ENCODE results near the gene C1orf87.

C1orf87 gene, protein sequence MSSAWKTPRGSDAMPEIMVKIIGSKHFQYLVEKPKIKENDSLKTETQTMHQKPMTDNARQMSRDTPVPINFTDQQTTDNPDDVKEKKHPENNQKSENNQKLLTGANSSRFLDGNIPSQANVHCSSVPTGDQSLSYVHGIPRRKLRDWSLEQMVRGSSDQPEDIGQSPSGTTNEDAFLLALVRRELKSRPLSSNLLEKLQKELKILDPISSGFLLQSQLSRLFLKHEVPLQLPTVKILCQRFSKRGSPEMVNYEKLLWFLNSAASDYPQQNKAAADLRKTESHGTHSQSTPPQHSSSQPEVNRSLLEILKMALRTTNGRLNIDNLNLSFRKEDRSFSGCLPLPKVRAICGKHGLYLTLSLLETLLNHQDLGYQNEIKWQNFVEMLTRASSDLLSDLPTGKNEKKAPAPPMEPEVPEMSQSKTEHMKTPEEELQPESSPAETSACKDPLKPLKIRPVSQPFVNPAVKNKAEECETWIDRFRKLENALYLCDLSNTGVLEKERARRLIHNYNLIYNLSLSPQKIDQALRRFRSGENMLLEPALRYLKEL

DNA sequence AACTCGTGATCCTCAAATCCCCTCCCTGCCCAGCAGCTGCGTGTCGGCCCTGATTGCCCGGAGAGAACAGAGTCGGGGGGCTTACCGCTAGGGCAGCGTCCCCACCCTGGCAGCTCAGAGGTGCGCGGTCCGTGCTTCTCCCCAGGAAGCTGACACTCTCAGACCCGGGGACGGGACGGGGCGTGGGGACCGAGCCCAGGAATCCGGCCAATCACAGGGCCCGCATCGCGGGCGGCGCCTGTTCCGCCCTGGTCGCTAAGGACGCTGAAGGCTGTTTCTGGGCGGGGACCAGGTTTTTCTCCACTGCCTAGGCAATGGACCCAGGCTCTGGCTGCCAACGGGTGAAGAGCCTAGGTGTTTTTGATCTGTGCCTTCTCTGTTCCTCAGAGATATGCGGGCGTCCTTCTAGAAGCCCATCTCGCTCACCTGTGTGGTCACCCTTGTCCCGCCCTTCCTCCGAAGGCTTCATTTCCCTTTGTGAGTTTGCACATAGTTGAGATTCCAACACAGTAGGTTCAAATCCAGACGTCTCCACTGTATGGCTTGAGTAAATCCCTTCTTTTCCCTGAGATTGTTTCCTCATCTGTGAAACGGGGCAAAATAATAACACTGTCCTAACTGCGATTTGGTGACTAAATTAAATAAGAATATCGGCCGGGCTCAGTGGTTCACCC is at the start of gene C1orf87:
Gene C1orf87 (minus strand): TSS at position 166 of the 674 bp plus-strand sequence. CDS start 1,127 bp downstream, outside the sequence.
- no peak for DNase-seq

DNA sequence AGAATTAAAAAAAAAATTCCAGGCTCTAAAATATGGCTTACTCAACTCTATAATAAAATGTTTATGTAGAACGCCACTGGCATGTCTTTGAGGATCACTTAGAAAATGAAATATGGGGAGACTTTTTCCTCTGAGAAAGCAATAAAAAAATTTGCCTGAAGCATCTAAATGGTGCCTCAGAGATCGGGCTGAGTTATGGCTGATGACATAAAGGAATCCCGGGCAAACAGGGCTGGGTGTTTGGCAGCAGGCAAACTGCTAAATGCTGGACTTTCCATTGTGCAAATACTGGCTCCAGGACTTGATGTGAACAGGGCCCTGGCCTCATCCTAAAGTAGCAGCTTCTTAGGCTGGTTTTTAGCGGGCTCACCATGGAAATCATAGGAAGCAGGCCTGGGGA is 44.5 kb upstream of the C1orf87 start:
- no peak for DNase-seq

DNA sequence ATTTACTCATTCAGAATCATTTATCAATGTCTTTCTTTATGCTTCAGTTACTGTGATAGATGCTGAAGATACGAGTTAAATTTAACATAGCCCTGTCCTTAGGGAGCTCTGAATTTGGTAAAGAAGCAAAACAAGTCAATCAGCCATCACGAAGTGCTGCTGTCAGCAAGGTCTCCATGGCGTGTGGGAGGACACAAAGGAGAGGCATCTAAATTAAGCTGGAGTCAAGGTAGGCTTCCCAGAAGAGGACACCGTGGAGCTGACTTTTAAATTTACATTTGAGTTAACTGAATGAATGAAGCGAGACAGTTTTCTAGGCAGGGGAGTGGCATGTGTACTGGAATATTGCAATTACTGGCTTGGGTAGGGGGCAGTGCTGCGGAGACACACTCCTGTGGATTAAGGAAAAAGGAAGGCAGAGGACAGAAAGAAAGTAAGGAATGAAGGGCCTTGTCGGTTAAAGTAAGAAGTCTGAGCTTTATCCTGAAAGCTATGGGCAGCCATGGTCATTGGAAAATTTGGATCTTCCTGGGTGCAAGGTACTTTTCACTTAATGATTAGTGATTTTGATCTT is 41.3 kb upstream of the C1orf87 start:
- no peak for DNase-seq

DNA sequence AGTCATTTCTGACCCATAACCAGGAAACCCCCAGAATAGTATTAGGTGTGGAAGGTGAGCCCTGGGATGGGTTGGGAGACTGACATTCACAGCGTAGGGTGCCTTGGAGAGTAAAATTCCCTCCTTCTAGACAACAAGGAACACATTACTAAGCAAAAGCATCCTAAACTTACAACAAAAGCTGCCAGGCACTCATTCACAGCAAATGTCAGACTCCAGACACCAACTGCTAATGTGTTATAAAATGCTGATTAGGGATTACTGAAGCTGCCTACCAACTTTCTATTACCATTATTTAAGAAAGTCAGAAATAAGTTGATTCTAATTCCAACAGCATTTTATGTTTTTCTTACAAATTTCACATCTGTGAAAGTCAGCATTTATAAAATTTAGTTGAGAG is 40.0 kb upstream of the C1orf87 start:
- DNase-seq, result no peak

DNA sequence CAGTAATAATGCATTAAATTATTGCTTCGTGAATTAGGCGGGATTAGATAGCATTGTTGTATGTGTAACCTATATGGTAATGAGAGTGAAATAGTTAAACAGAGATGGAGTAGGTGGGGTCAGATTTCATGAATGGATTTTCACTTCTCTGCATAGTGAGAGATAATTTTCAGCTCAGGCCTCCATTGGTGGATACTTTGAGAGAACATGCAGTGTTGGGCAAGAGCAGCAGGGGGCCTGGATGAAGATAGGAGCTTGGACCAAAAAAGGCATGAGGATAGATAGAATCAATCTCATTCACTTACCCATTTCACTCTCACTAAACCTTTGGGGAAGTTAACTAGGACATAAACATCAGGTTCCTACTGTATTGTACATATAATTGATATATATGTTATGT is 39.5 kb upstream of the C1orf87 start:
- no peak for DNase-seq

DNA sequence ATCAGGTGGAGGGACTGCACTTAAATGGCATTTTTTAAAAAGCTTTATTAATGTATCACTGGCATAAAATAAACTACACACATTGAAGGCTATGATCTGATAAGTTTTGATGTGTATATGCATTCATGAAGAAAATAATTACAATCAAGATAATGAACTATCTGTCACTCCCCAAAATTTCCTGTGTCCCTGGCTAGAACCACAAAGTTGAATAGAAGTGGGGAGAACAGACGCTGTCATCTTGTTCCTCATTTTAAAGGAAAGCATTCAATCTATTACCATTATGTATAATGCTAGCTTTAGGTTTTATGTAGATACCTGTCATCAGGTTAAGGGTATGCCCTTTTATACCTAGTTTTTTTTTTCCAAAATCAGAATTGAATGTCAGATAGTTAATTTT is 38.1 kb upstream of the C1orf87 start:
- DNase-seq, result no peak

DNA sequence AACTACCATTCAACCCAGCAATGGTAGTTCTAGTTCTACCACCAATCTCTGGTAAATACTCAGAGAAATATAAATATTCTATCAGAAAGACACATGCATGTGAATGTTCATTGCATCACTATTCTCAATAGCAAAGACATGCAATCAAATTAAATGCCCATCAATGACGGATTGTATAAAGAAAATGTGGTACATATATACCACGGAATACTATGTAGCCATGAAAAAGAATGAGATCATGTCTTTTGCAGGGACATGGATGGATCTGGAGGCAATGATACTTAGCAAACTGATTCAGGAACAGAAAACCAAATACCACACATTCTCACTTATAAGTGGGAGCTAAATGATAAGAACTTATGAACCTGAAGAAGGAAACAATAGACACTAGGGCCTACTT is 37.5 kb upstream of the C1orf87 start:
- DNase-seq, result no peak

DNA sequence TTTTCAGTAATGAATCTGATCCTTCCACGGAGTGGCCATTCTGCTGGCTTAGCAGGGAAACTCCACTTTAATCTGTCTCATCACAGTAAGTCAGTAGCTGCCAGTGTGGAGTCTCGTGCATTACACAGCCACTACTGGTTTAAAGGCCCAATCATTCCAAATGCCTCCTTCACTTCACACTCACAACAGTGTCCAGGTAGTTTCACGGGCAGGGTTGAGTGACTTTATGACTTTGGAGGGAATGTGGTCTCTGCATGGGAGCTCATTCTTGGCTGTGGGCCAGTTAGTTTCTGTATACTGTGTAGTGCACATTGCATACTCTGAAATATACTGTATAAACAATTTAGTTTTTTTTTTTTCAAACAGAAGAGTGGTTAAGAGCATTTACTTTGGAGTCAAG is 34.6 kb upstream of the C1orf87 start:
- no peak for DNase-seq

DNA sequence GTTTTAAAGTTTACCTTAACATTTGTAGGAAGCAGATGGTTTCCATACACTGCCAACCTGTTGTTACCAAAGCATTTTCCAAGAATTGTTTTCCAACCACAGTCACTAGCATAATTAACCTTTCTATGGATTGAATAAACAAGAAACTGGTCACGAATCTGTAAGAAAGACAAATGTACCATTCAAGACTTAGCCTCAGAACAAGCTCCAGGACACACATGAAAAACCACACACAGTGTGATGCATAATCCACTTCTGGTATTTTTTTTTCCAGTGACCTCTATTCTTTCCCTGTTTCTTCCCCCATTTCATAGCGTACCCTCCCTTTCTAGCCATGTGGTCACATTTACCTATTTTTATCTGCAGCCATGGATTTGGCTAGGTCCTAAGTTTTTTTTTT is 29.6 kb upstream of the C1orf87 start:
- no peak for DNase-seq

DNA sequence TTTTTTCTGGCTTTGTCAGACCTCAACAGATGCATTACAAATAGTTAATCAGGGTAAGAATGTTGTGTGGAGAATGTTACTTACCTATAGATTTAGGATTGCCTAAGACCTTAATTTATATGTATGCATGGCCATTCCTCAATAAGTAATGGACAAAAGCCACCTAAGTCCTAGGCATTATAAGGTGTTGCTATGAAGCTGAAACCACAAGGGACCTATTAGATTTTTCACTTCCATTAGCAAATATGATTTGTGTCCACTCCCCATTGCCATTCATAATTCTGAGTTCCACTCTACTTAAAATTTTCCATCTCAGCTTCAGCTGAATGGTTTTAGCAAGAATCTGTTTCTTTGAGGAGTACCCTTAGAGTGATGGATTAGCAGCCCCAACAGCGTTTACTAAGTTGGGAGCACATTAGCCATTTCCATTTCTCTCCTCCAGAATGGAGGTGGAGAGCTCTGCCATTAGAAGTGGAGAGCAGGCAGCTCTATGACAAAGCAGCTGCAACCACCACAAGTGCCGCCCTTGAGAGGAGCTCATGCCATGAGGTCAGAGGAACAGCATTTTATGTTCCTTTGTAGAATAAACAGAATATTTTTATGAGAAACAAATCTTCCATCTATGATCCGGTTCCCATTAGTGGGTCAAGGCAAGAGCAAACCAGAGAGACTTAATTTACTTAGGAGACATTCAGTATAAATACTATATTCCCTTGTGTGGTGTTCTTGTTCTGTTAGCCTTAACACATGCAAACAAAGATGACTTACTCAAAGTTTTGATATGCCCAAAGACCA is 28.9 kb upstream of the C1orf87 start:
- DNase-seq, result no peak

DNA sequence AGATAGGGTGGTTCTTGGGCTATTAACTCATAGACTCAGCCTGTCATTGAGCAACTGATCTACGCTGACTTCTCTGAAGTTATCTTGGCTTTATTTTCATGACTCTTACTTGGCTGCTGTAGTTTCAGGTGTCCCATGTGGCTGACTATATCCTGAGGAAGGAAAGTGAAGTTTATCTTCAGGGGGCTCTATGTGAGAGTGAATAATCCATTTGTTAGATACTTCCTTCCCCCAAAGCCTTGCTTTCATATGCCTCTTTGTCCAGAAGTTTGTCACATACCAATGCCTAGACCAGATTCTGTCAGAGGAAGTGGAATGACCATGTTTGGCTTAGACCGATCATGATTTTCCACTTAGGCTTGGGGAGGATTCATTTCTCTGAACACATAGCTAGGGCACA is 27.9 kb upstream of the C1orf87 start:
- no peak for DNase-seq

DNA sequence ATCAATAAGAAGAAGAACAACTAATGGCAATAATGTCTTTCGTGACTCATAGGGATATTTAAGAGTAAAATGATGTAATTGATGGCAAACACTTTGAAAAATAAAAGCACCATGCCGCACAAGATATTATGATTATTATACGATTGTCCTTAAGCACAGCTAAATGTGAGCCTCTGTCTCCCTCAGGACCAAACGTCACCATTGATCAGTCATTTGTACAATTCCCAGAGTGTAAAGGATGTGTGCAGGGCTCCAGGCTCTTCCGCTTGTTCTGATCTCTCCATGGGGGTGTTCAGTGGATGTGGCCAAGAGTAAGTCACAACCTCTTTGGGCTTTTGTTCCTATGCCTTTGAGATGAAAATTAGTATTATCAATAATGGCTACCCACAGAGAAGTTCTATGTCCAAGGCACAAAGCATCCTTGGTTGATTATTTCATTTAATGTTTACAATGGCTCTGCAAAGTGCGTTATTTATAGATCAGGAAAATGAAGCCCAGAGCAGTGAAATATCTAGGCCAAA is 17.7 kb upstream of the C1orf87 start:
- DNase-seq, result no peak

DNA sequence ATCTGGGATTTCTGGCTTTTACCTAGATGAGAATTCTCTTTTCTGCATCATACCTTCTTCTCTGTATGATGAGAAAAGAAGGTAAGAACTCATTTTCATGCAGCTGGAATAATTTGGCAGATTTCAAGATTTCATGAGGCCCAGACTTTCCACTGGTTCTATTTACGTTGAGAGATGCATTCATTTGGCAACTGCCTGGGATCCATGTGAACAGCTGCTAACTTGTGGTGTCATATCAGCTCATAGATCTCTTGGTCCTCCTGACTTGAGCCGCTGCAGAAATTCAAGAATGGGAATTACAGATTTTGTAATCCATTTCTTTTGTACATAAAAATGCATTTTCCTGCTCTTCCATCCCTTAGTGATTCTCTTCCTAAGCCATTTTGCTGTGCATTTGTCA is 17.1 kb upstream of the C1orf87 start:
- DNase-seq, result no peak

DNA sequence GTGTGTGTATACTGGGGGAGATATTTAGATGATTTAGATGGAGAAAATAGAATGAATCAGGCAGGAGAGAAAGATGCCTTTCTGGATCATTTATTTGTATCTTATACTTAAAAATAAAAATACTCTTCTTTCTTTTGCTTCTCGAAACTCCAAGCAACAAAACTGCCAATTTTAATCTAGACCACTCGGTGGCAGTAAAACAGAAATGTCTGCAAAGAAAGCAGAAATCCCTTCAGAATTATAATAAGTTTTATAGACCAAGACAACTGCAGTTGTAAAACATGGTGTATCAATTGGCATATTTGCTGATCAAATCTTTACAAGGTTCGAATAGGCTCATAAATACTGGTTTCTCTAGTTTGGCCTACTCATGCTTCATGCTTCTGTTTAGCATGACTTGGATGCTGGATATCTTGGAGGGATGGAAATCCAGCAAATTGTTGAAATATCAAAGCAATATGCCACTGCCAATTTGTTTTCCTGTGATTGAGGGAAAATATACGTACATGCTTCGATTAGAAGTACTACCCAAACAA is 15.1 kb upstream of the C1orf87 start:
- no peak for DNase-seq

DNA sequence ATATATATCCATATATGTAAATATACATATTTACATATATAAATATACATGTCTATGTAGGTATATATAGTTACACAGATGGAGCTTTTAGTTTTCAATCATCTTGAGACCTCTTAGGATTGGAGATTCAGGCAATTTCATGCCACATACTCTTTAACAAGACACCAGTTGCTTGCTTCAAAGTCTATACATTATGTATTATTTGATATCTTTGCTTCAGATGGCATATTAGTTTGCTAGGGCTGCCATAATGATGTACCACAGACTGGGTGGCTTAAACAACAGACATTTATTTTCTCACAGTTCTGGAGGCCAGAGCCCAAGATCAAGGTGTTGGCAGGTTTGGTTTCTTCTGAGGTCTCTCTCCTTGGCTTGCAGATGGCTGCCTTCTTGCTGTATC is 14.1 kb upstream of the C1orf87 start:
- DNase-seq, result no peak

DNA sequence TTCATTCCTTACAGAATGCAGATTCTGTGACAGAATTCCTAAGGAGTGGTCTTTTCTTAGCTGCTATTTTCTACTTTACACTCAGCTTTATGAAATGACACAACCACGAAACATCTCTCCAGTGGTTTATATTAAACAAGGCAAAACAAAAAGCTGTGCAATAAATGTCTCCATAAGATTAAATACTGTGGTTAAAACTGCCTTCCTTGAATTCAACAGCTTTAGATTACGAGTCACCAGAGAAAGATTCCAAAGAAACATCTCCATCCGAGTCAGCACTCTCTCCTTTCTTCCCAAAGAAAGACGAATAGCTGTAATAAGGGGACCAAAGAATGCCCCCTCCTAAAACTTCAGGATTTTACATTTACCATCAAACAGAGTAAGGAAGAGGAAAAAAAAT is 4.6 kb upstream of the C1orf87 start:
- no peak for DNase-seq

DNA sequence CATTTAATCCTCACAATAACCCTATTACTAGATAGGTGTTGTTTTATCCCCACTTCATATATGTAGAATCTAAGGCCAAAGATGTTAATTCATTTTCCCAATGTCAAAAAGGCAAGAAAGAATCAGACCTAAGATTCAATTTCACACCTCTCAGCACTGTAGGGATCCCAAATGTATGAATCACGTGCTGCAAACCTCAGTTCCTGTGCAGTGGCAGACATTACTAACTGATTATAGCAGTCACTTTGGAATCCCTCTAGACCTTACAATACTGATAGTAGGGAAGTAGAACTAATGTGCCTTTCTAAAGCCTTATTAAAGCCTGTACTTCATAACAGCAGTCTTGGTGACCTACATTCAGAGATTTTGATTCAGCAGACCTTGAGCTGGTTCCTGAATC is 2.3 kb downstream of the C1orf87 start:
- DNase-seq, result no peak

DNA sequence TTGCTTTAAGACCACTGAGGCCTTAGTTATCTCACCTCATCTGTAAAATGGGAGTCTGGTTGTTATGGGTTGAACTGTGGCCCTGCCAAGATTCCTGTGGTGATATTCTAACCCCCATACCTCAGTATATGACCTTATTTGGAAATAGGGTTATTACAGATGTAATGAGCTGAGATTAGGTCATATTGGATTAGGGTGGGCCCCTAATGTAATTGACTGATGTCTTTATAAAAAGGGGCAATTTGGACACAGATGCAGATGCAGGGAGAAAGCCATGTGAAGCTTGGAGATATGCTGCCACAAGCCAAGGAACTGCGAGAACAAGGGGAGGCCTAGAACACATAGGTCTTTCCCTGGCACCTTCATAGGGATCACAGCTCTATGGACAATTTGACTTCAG is 3.9 kb downstream of the C1orf87 start:
- no peak for DNase-seq

DNA sequence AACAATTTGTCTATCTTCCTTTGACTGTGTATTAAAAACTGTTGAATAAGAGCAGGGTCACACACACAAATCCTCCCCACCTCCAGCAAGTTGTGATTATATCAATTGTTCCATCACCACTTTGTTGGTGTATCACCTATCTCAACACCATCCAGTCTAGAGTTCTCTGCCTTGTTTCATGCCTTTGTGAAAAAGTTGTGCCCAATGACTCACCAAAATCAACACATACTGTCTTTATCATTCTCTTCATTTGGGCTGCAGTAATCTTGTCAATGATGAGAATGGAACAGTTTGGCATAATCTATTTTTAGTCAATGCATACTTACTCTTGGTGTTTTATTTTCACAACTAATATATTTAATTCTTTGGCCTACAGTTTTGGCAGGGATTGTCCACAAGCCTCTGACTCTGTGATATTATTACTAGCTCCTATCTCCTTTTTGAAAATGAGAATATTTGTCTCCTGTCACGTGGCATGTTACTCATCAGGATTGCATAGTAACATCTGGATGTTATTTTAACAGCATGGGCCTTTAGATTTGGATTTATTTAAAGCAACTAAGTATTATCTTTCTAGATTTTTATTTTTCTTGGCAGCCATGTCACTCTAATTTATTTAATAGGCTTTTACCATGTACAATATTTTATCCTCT is 5.1 kb downstream of the C1orf87 start:
- DNase-seq, result no peak

DNA sequence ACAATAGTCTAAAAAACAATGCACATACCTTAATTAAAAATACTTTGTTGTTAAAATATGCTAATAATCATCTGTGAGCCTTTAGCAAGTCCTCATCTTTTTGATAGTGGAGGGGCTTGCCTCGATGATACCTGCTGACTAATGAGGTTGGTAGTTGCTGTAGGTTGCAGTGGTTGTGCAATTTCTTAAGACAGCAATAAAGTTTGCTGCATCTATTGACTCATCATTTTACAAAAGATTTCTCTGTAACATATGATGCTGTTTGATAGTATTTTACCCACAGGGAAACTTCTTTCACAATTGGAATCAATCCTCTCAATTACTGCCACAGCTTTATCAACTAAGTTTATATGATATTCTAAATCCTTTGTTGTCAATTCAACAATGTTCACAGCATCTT is 7.6 kb downstream of the C1orf87 start:
- DNase-seq, result no peak

DNA sequence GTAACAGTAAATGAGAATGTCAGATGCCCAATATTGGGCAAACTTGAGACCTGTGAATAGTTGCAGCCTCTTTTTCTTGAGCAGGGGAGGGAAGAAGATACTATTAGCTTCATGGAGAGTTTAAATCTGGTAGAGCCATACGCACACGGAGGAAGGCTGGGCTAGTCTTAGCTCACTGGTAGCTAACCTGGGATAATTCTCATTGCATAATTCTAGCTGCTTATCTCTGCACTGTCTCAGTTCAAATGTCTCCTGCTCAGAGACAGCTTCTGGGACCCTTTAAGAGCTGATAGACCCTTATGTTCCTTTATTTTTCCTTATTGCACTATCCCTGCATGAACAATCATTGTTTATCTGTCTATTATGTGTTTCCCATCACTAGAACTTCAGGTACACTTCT is 8.4 kb downstream of the C1orf87 start:
- no peak for DNase-seq

DNA sequence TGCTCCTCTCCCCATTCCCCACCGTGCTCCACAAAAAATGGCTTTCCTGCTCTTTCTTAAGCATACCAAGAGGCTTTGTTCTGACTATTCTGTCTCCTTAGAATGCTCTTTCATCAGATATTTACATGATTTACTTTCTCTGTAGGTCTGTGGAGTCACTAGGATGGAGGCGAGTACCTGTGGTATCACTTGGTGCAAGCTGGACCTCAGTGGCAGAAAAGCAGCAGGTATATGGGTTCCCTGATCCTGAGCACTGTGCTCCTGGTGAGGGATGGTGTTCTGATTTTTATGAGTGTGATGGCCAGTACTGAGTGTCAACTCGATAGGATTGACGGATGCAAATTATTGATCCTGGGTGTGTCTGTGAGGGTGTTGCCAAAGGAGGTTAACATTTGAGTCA is 10.0 kb downstream of the C1orf87 start:
- no peak for DNase-seq

Measured in stimulated activated naive CD4-positive, alpha-beta T cell (primary cell).